Heart right ventricle (tissue), 16 donors: ENCODE data around the gene RXRB. TPM values are rescaled to one million over a fixed set of nuclear protein-coding genes. Genes with fewer than 3 reads are reported as not detected.
A peak's percentile ranks its signal among the peaks of the same experiment; 100 is the strongest.

Experiments used
- ATAC-seq, 8 donors: fragments of 200-7000 bp; cut with Tn5 transposase; one replicate each; pipeline ENCODE4 v1.9.1; 2020; ENCODE audit warnings: mild to moderate bottlenecking in 8 of 8, moderate library complexity in 8 of 8, moderate number of reproducible peaks in 1 of 8
- DNase-seq, 2 donors: peaks; one replicate each; pipeline ENCODE4 v3.0.0-alpha.2; 2020
- H3K27ac ChIP-seq, 10 donors: fragments of 200-600 bp; sonication (generic) in 2 of 10; one replicate each; pipeline versions ENCODE4 v1.5.0 to v1.8.0; 2020 to 2022; ENCODE audit warnings: mild to moderate bottlenecking in 3 of 10
- H3K27me3 ChIP-seq, 7 donors: fragments of 200-600 bp; one replicate each; pipeline ENCODE4 v1.8.0; 2021 to 2022; ENCODE audit warnings: mild to moderate bottlenecking in 2 of 7
- H3K36me3 ChIP-seq, 9 donors: fragments of 200-600 bp; sonication (generic) in 1 of 9; one replicate each; pipeline versions ENCODE4 v1.5.0 to v1.8.0; 2020 to 2022; ENCODE audit warnings: mild to moderate bottlenecking in 2 of 9
- H3K4me1 ChIP-seq, 9 donors: fragments of 200-600 bp; sonication (generic) in 1 of 9; one replicate each; pipeline versions ENCODE4 v1.5.0 to v1.8.0; 2020 to 2022; ENCODE audit warnings: mild to moderate bottlenecking in 4 of 9
- H3K4me3 ChIP-seq, 10 donors: fragments of 200-600 bp; sonication (generic) in 2 of 10; one replicate each; pipeline versions ENCODE4 v1.5.0 to v1.8.0; 2020 to 2022; ENCODE audit warnings: mild to moderate bottlenecking in 7 of 10, moderate library complexity in 2 of 10
- H3K9me3 ChIP-seq, 11 donors: fragments of 200-600 bp in 10 of 11; sonication (generic) in 2 of 11; one replicate each; pipeline versions ENCODE4 v1.5.0 to v1.8.0; 2013 to 2022; ENCODE audit warnings: mild to moderate bottlenecking in 2 of 11, control low read depth in 1 of 11, moderate library complexity in 1 of 11
- WGBS, 2 donors: extraction: QIAGEN DNeasy Blood & Tissue Kit; methylation state at CpG; one replicate each; pipeline ENCODE4 v1.1.7; 2013; ENCODE audit warnings: inconsistent platforms in 1 of 2; 5-methylcytosine and 5-hydroxymethylcytosine counted together
- intact Hi-C, 10 donors: fragments of 100-400 bp; cut with DNase I; formaldehyde crosslinking; loops; one replicate each; pipeline versions ENCODE4 v1.11.1 to v1.14.2; 2022
- polyA plus RNA-seq, 2 donors: library from polyadenylated mRNA; stranded (reverse); fragments of 200-250 nt; gene quantifications; one replicate each; pipeline ENCODE4 v1.2.3, GENCODE V29; 2013
- total RNA-seq, 10 donors: library from RNA; stranded (reverse); fragmentation: NEBNext Ultra II Directional in 3 of 10; extraction: Animal tissue kit (Norgen Biotek cat#: 25700) in 3 of 10; gene quantifications; one replicate each; pipeline versions ENCODE4 v1.2.1 to v1.2.4, GENCODE V29; 2021 to 2023
- TF ChIP-seq, protein P1 (sequence below), 9 donors: fragments of 200-600 bp; sonication (generic) in 2 of 9; IDR thresholded peaks; one replicate each; pipeline versions ENCODE4 v1.5.0 to v1.8.0; 2021 to 2022; ENCODE audit warnings: antibody characterized with exemption in 9 of 9, mild to moderate bottlenecking in 5 of 9, moderate library complexity in 1 of 9
- donor health status: Arrhythmogenic right ventricular cardiomyopathy.
- donor health status: ischemic (EF 13 %, LVEDD 7.1; RV severe dilation, severe dysfunction).
- donor health status: healthy with polysubstance abuse.
- donor health status: DM: no; HTN: yes; CAD: no.
- donor health status: DM: no; HTN: no; CAD: no.
- donor health status: ischemic (EF 25% LVEDD 6.9; RV normal size, moderate dysfunction).
- donor health status: ischemic (EF 25% LVEDD 5.7; RV mildly dilated, moderate dysfunction).
- donor health status: healthy.
- donor health status: DM: yes; HTN: yes; CAD: no.
- donor health status: Ischemic cardiomyopathy.
- donor health status: ischemic (EF 35%, LVEDD 5.7; RV mildly dilated, moderate dysfunction).
- donor health status: nonischemic (EF 11% LVEDD 7.7; RV severe dilation, severe dysfunction).
- donor health status: DM: yes; HTN: yes; CAD: no.
- donor health status: PGD.
- donor health status: ischemic (EF 29% LVEDD 5.4; RV normal size, mild dysfunction).
- donor health status: nonischemic (EF 23%, LVEDD 6.1; RV moderate dilation, normal function).

The RXRB gene
- total and polyA plus RNA-seq, 12 donors = 22.2 to 40.7 (median 33.2) TPM

DNA sequence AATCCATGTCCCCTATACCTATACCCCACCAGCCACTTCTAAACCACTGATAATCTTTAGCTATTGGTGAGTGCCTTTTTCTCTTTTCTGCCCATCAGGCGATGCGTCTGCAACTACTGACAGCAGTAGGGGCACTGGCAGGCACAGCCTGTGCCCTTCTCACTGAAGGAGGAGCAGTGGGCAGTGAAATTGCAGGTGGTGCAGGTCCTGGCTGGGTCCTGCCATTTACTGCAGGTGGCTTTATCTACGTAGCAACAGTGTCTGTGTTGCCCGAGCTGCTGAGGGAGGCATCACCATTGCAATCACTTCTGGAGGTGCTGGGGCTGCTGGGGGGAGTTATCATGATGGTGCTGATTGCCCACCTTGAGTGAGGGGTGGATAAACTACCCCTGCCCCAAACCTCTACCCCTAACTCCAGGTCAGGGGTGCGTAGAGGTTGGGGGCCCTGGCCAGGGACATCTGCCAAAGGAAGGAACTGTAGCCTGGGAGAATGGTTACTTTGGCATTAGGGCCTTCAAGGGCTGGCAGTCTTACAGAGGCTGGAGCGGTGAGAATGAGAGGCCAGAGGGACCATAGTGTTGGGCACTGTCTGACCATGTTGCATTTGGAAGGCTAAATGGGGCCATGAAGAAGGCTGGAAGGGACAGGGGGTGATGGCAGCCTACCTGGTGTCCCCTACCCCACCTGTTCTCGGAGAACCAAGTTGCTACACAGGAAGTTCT lies 3.1 kb upstream of the RXRB start:
- H3K27me3 ChIP-seq = no peaks in the 10 kb centered on the region
- ATAC-seq = no peak
- peaks cover 0 to 27% (median 19%) of the 10 kb centered on the region in 9 donors for H3K36me3 ChIP-seq
- no peaks in the 10 kb centered on the region for H3K9me3 ChIP-seq
- TF ChIP-seq, protein P1, sequence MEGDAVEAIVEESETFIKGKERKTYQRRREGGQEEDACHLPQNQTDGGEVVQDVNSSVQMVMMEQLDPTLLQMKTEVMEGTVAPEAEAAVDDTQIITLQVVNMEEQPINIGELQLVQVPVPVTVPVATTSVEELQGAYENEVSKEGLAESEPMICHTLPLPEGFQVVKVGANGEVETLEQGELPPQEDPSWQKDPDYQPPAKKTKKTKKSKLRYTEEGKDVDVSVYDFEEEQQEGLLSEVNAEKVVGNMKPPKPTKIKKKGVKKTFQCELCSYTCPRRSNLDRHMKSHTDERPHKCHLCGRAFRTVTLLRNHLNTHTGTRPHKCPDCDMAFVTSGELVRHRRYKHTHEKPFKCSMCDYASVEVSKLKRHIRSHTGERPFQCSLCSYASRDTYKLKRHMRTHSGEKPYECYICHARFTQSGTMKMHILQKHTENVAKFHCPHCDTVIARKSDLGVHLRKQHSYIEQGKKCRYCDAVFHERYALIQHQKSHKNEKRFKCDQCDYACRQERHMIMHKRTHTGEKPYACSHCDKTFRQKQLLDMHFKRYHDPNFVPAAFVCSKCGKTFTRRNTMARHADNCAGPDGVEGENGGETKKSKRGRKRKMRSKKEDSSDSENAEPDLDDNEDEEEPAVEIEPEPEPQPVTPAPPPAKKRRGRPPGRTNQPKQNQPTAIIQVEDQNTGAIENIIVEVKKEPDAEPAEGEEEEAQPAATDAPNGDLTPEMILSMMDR (IDR thresholded peaks at IDR 0.05) = no peak
- H3K27ac ChIP-seq = peak overlapping the region in 1 of 10 donors; percentile 74
- intact Hi-C loops = loop anchor here in 3 of 10 donors (5.0 to 10.0 kb wide), 3 partner anchors 44 to 1029 kb away; partner anchors contain the start of genes AGPAT1 (in 1 of the 3) and RNF5 (in 1 of the 3)
- DNase-seq = no peak
- 86% methylated on average over 7 of the region's 7 CpGs for WGBS, 2 donors
- peaks cover 26 to 62% (median 53%) of the 10 kb centered on the region in 9 donors for H3K4me1 ChIP-seq
- peak overlapping the region in 6 of 10 donors; percentile 45 to 80 (median 72) for H3K4me3 ChIP-seq

DNA sequence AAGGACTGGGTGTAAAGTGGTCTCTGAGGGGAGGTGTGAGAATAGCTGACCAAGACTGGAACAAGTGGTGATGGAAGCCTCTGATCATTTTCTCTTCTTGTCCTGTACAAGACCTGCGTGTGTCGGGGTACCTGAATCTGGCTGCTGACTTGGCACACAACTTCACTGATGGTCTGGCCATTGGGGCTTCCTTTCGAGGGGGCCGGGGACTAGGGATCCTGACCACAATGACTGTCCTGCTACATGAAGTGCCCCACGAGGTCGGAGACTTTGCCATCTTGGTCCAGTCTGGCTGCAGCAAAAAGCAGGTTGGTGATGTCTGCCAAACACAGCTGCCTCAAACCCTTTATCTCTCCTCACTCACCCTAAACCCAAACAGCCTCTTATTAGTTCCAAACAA lies 2.3 kb upstream of the RXRB start:
- peak overlapping the region in 1 of 10 donors; percentile 83 for H3K4me3 ChIP-seq
- no peak overlapping the region for H3K27ac ChIP-seq
- WGBS, 2 donors = 91% methylated on average over 6 of the region's 6 CpGs
- peaks cover 0 to 31% (median 19%) of the 10 kb centered on the region in 9 donors for H3K36me3 ChIP-seq
- peaks cover 26 to 70% (median 62%) of the 10 kb centered on the region in 9 donors for H3K4me1 ChIP-seq
- no peak for DNase-seq
- TF ChIP-seq, protein P1 (IDR thresholded peaks at IDR 0.05) = no peak
- intact Hi-C loops = loop anchor here in 3 of 10 donors (5.0 to 10.0 kb wide), 3 partner anchors 45 to 1028 kb away; partner anchors contain the start of genes AGPAT1 (in 1 of the 3) and RNF5 (in 1 of the 3)
- no peaks in the 10 kb centered on the region for H3K27me3 ChIP-seq
- no peak for ATAC-seq
- no peaks in the 10 kb centered on the region for H3K9me3 ChIP-seq

DNA sequence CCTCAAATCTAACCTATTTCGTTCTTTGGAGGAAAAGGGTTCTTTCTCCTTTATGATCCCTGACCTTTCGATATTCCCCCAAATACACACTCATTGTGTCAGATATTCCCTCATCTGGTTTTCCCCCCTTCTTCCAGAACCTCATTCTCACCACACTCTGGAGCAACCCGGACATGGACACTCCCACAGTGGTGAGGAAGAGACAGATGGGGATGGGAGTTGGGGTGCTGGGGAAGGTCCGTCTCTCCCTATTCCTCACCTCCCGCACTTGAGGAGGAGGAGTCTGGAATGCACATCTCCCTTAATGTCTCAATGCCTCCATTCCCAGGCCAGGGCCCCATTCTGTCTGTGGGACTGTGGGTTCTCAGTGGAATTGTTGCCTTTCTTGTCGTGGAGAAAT lies 1.5 kb upstream of the RXRB start:
- Histone ChIP-seq H3K4me1 (peaks cover 27 to 70% (median 63%) of the 10 kb centered on the region in 9 donors), H3K9me3 (no peaks in the 10 kb centered on the region), H3K36me3 (peaks cover 0 to 39% (median 25%) of the 10 kb centered on the region in 9 donors), H3K27me3 (no peaks in the 10 kb centered on the region), H3K4me3 (peak overlapping the region; percentile 56 to 97 (median 80)), H3K27ac (peak overlapping the region in 8 of 10 donors; percentile 94 to 99 (median 98))
- ATAC-seq = no peak
- no peak for DNase-seq
- TF ChIP-seq, protein P1 (IDR thresholded peaks at IDR 0.05) = no peak
- WGBS, 2 donors = 82 to 83% methylated on average over 6 of the region's 6 CpGs
- intact Hi-C loops = loop anchor here in 4 of 10 donors (2.0 to 10.0 kb wide), 5 partner anchors 45 to 1069 kb away; partner anchors contain the start of genes AGPAT1 (in 1 of the 4) and RNF5 (in 1 of the 4)

GRCh38 chr6:33201147-33201545 lies 681 bp upstream of the RXRB start:
- TF ChIP-seq, protein P1 (IDR thresholded peaks at IDR 0.05) = peak in 3 of 9 donors; percentile 13 to 18 (median 14)
- Histone ChIP-seq H3K4me1 (peaks cover 27 to 77% (median 66%) of the 10 kb centered on the region in 9 donors), H3K27ac (peak overlapping the region; percentile 94 to 99 (median 98)), H3K4me3 (peak overlapping the region; percentile 56 to 97 (median 80)), H3K27me3 (no peaks in the 10 kb centered on the region), H3K36me3 (peaks cover 0 to 47% (median 33%) of the 10 kb centered on the region in 9 donors), H3K9me3 (no peaks in the 10 kb centered on the region)
- peak in 1 of 8 donors; percentile 2 for ATAC-seq
- WGBS, 2 donors = 4 to 5% methylated on average over 14 of the region's 14 CpGs
- intact Hi-C loops = loop anchor here in 4 of 10 donors (2.0 to 10.0 kb wide), 5 partner anchors 46 to 1068 kb away; partner anchors contain the start of genes AGPAT1 (in 1 of the 4) and RNF5 (in 1 of the 4)
- no peak for DNase-seq
